Suprapubic skin (tissue), 4 donors: Measurements from ENCODE around the gene PPP6R3.
"Not testable (repeated sequence)": the region's sequence is repeated elsewhere in the genome, so short reads cannot be mapped to it uniquely, and the experiment has no call there.

ENCODE experiments used
- CTCF ChIP-seq, 2 donors: fragments of 200-600 bp in 1 of 2; fragments of 450-650 bp in 1 of 2; sonication (generic) in 1 of 2; IDR thresholded peaks; one replicate each; pipeline ENCODE4 v1.5.1; 2016 to 2019; ENCODE audit warnings: antibody characterized with exemption in 2 of 2, mild to moderate bottlenecking in 1 of 2, moderate library complexity in 1 of 2
- EP300 ChIP-seq: sonication (generic); formaldehyde crosslinking; IDR thresholded peaks from one replicate; pipeline ENCODE4 v1.6.1; 2017; ENCODE audit warnings: antibody characterized with exemption
- POLR2A ChIP-seq, 2 donors: fragments of 450-650 bp; IDR thresholded peaks; one replicate each; pipeline ENCODE4 v1.6.1; 2017; ENCODE audit warnings: antibody characterized with exemption in 2 of 2, mild to moderate bottlenecking in 2 of 2, moderate library complexity in 2 of 2
- POLR2AphosphoS5 ChIP-seq, 3 donors: sonication (generic); formaldehyde crosslinking; IDR thresholded peaks; one replicate each; pipeline ENCODE4 v1.6.1; 2017; ENCODE audit warnings: antibody characterized with exemption in 3 of 3

DNA sequence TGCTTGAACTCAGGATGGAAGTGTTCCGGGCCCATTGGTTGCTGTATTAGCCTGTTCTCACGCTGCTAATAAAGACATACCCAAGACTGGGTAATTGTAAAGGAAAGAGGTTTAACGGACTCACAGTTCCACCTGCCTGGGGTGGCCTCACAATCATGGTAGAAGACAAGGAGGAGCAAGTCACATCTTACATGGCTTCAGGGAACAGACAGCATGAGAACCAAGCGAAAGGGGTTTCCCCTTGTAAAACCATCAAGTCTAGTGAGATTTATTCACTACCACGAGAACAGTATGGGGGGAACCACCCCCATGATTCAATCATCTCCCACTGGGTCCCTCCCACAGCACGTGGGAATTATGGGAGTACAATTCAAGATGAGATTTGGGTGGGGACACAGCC lies 12.6 kb upstream of the PPP6R3 start:
- TF ChIP-seq CTCF (IDR thresholded peaks at IDR 0.05); POLR2A (IDR thresholded peaks at IDR 0.05); EP300; POLR2AphosphoS5 (IDR thresholded peaks at IDR 0.05): not testable (repeated sequence)
